Measurements from ENCODE around the gene LRRC71.

LRRC71 gene

DNA sequence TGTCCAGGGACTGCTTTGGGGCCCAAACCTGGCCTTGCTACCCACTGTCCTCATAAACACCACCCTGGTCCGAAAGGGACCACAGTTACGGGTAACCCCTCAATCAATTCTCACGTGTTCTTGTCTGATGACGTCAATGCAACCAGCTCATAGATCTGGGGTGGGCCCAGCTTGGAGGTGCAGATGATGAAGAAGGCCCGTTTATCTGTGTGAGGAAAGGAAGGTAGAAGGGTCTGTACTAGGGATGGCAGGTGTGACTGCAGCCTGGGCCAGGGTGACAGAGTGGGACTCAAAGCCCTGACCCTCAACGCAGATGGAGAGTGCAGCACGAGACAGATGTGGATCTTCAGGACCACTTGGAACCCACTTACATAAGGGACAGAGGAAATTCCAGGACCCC lies 22.1 kb downstream of the LRRC71 start:
- TF ChIP-seq, protein P1, sequence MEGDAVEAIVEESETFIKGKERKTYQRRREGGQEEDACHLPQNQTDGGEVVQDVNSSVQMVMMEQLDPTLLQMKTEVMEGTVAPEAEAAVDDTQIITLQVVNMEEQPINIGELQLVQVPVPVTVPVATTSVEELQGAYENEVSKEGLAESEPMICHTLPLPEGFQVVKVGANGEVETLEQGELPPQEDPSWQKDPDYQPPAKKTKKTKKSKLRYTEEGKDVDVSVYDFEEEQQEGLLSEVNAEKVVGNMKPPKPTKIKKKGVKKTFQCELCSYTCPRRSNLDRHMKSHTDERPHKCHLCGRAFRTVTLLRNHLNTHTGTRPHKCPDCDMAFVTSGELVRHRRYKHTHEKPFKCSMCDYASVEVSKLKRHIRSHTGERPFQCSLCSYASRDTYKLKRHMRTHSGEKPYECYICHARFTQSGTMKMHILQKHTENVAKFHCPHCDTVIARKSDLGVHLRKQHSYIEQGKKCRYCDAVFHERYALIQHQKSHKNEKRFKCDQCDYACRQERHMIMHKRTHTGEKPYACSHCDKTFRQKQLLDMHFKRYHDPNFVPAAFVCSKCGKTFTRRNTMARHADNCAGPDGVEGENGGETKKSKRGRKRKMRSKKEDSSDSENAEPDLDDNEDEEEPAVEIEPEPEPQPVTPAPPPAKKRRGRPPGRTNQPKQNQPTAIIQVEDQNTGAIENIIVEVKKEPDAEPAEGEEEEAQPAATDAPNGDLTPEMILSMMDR (IDR thresholded peaks at IDR 0.05; ENCODE audit: low read depth, low read length), result no peak

DNA sequence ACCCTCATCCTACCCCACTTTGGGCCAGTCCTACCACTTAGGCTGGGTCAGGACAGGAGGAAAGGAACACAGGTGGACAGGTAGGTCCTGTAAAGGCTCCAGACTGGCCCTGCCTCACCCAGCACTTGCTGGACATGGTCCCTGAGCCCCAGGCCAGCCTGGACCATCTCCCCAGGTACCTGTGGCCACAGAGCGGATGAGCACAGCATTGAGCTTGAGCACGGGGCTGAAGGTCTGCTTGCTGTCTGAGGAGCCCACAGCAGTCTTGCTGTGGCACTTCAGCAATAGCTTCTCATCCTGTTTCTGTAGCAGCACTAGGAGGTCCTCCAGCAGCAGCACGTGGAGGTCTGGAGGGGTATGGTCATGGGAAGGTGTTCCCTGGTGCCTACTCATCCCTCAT lies 23.3 kb downstream of the LRRC71 start:
- no peak for DNase-seq (ENCODE audit: low read depth, low spot score)
- TF ChIP-seq, protein P1 (IDR thresholded peaks at IDR 0.05; ENCODE audit: low read depth, low read length), result no peak
- in situ Hi-C loops (cut with HindIII; ENCODE audit: low sequenced_read_pairs), result no loop called here
- H3K4me3 ChIP-seq (ENCODE audit: low read depth, low read length), result no peak overlapping the region

More for the DNA sequence above, 22.1 kb downstream of the LRRC71 start:
- H3K4me3 ChIP-seq (ENCODE audit: low read depth, low read length), result no peak overlapping the region
- no peak for DNase-seq (ENCODE audit: low read depth, low spot score)
- in situ Hi-C loops (cut with HindIII; ENCODE audit: low sequenced_read_pairs), result no loop called here

DNA sequence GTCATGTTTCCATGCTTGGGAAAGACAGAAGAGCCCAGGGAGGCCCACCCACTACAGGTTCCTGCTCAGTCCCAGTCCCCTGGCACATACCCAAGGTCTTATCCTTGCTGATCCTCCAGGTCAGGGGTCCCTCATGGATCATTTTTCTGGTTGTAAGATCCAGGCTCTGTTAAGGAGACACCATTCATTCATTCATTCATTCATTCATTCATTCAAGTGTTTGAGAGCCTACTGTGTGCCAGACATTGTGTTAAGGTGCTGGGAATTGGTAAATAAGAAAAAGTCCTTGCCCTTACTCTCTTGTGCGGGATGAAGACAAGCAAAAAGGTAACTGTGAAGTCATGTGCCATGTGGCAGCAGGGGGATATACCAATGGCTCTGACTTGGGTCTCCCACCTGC lies 23.8 kb downstream of the LRRC71 start:
- in situ Hi-C loops (cut with HindIII; ENCODE audit: low sequenced_read_pairs), result no loop called here
- H3K4me3 ChIP-seq (ENCODE audit: low read depth, low read length), result no peak overlapping the region
- no peak for DNase-seq (ENCODE audit: low read depth, low spot score)
- TF ChIP-seq, protein P1 (IDR thresholded peaks at IDR 0.05; ENCODE audit: low read depth, low read length), result no peak

DNA sequence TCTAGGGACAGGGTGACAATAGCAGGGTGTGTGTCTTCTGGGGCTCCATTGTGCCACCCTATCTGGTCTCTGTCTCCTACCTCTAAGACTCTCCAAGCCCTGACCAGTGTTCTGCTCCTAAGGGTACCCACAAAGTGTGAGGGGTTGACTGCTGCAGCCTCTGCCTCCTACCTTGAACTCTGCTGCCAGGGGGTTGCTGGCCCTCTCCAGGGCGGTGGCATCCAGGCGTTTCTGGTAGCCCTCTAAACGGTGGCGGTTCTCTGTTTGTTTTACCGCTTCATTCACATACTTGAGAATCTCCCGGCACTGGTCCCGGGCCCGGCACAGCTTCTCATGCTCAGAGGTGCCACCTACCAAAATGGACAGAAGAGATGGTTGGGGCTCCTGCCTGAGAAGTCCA lies 24.4 kb downstream of the LRRC71 start:
- in situ Hi-C loops (cut with HindIII; ENCODE audit: low sequenced_read_pairs), result no loop called here

DNA sequence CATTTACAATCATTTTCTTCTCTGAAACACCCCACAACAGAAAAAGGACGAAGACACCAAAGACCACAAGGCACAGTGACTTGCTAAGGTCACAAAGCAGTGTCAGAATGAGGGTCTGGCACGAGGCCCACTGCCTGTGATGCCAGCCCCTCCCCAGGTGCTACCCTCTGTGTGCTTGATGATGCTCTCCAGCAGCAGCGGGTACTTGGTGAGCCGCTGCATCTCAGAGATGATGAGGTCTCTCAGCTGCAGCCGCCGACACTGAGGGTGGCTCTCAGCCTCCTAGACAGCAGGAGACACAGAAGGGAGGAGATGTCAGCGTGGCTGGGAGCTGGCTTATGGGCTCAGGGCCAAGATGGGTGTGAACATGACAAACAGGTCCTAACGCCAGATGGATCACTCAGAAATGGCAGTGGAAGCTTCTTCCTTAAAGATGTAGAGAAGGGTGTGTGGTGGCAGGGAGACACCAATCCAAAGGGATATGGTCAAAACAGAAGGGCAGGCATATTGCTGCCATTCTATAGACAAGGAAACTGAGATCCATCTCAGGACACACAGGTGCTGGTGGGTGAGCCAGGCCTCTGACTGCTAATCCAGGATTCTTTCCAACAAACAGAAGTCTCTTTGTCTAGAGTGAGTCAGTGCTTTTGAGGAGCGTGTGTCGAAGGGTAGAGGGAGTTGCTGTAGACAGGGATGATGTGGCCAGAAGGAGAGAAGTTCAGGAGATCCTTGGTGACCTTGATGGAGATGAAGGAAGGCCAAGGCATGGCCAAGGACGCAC lies 25.6 kb downstream of the LRRC71 start:
- H3K4me3 ChIP-seq (ENCODE audit: low read depth, low read length), result no peak overlapping the region
- TF ChIP-seq, protein P1 (IDR thresholded peaks at IDR 0.05; ENCODE audit: low read depth, low read length), result no peak
- peak; percentile 20 for DNase-seq (ENCODE audit: low read depth, low spot score)
- in situ Hi-C loops (cut with HindIII; ENCODE audit: low sequenced_read_pairs), result no loop called here

More for the DNA sequence above, 24.4 kb downstream of the LRRC71 start:
- H3K4me3 ChIP-seq (ENCODE audit: low read depth, low read length), result no peak overlapping the region
- TF ChIP-seq, protein P1 (IDR thresholded peaks at IDR 0.05; ENCODE audit: low read depth, low read length), result no peak
- DNase-seq (ENCODE audit: low read depth, low spot score), result no peak

DNA sequence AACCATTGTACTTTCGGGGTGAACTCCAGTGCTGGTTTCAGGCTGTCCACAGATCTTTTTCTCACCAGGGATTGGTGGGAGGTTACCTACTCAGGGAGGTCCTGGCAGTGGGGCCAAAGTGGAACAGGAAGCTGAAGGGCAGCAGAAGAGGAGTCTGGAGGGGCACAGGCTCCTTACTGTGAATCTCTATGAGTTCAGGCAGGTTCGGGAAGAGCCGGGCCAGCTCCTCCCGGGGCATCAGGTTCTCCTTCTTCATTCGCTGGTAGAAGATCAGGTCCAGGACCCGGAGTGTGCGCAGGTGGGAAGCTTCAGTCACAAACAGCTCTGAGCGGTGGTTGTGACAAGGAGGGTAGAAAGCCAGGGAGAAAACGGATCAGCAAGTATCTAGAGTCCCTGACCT lies 26.7 kb downstream of the LRRC71 start:
- in situ Hi-C loops (cut with HindIII; ENCODE audit: low sequenced_read_pairs), result no loop called here
- H3K4me3 ChIP-seq (ENCODE audit: low read depth, low read length), result no peak overlapping the region
- TF ChIP-seq, protein P1 (IDR thresholded peaks at IDR 0.05; ENCODE audit: low read depth, low read length), result no peak
- DNase-seq (ENCODE audit: low read depth, low spot score), result no peak
